B cell (primary cell): ENCODE data around the gene STIMATE. TPM values are rescaled to one million over a fixed set of nuclear protein-coding genes. Genes with fewer than 3 reads are reported as not detected.

Experiments
- ATAC-seq: fragments of 200-7000 bp; cut with Tn5 transposase; one replicate; pipeline ENCODE4 v1.10.0; 2021; ENCODE audit warnings: low read depth, mild to moderate bottlenecking, moderate number of reproducible peaks, moderate library complexity
- CTCF ChIA-PET: fragments of 350-600 bp; sonication (Branson Sonifier 250); formaldehyde crosslinking; loops from one replicate; lab custom pipeline; 2021; ENCODE audit warnings: antibody characterized with exemption, inconsistent platforms; lab: Charles Lee
- POLR2A ChIA-PET: fragments of 350-600 bp; sonication (Branson Sonifier 250); formaldehyde crosslinking; loops from one replicate; lab custom pipeline; 2021; ENCODE audit warnings: antibody characterized with exemption; lab: Charles Lee
- DNase-seq: peaks from one replicate; pipeline ENCODE4 v3.0.0; 2013
- H2AFZ ChIP-seq: 2 replicates; pipeline ENCODE4 v1.6.1; 2012; ENCODE audit warnings: mild to moderate bottlenecking, low read depth, low read length; ENCODE audit not compliant: insufficient read depth, poor library complexity, severe bottlenecking
- H3K27ac ChIP-seq, 2 donors: 1 replicate in 1 of 2; 2 replicates in 1 of 2; pipeline ENCODE4 v1.5.1; 2012 to 2013; ENCODE audit warnings: low read length in 2 of 2, mild to moderate bottlenecking in 2 of 2, moderate library complexity in 1 of 2
- H3K27me3 ChIP-seq, 4 experiments: fragments of 200-600 bp in 1 of 4; sonication (generic) in 1 of 4; replicated peaks in 1 of 4; 1 replicate in 2 of 4; 2 replicates in 2 of 4; pipeline versions ENCODE4 v1.6.1 to v1.7.0; 2013 to 2016; ENCODE audit warnings: low read length in 3 of 4, mild to moderate bottlenecking in 2 of 4, mixed read lengths in 1 of 4, moderate library complexity in 1 of 4; ENCODE audit not compliant: insufficient read depth in 4 of 4, control insufficient read depth in 3 of 4; ENCODE audit errors: control extremely low read depth in 1 of 4
- H3K36me3 ChIP-seq, 2 experiments: replicated peaks in 1 of 2; 1 replicate in 1 of 2; 2 replicates in 1 of 2; pipeline versions ENCODE4 v1.6.1 to v1.7.1; 2013; ENCODE audit warnings: low read length in 1 of 2; ENCODE audit not compliant: insufficient read depth in 2 of 2, control insufficient read depth in 1 of 2; ENCODE audit errors: control extremely low read depth in 1 of 2, extremely low read depth in 1 of 2
- H3K4me1 ChIP-seq, 2 donors: fragments of 200-600 bp in 1 of 2; sonication (generic) in 1 of 2; 1 replicate in 1 of 2; 2 replicates in 1 of 2; pipeline versions ENCODE4 v1.5.1 to v1.6.1; 2013 to 2017; ENCODE audit warnings: low read length in 2 of 2; ENCODE audit not compliant: control insufficient read depth in 2 of 2, insufficient read depth in 2 of 2
- H3K4me2 ChIP-seq: replicated peaks from 2 replicates; pipeline ENCODE3; 2012; ENCODE audit warnings: mild to moderate bottlenecking, low read depth, low read length; ENCODE audit not compliant: poor library complexity, severe bottlenecking
- H3K4me3 ChIP-seq, 5 experiments: fragments of 200-600 bp in 1 of 5; sonication (generic) in 1 of 5; 1 replicate in 3 of 5; 2 replicates in 2 of 5; pipeline versions ENCODE4 v1.5.1 to v1.7.0; 2011 to 2016; ENCODE audit warnings: low read length in 4 of 5, mild to moderate bottlenecking in 4 of 5, low read depth in 2 of 5, control low read depth in 1 of 5, moderate library complexity in 1 of 5; ENCODE audit not compliant: insufficient read depth in 1 of 5; ENCODE audit errors: control extremely low read depth in 1 of 5, extremely low read depth in 1 of 5
- H3K79me2 ChIP-seq: fragments of 200-600 bp; sonication (generic); one replicate; pipeline ENCODE4 v1.6.0; 2016; ENCODE audit warnings: low read length; ENCODE audit not compliant: control insufficient read depth, insufficient read depth
- H3K9ac ChIP-seq: fragments of 200-600 bp; sonication (generic); 2 replicates; pipeline ENCODE4 v1.6.1; 2017; ENCODE audit warnings: mild to moderate bottlenecking, low read length, moderate library complexity
- H3K9me3 ChIP-seq, 3 donors: one replicate each; pipeline versions ENCODE4 v1.6.1 to v1.7.1; 2013; ENCODE audit warnings: low read length in 2 of 3; ENCODE audit not compliant: control insufficient read depth in 2 of 3, insufficient read depth in 1 of 3; ENCODE audit errors: control extremely low read depth in 1 of 3
- H4K20me1 ChIP-seq: 2 replicates; pipeline ENCODE4 v1.6.0; 2012; ENCODE audit warnings: mild to moderate bottlenecking, low read length; ENCODE audit not compliant: insufficient read depth, control insufficient read depth, poor library complexity, severe bottlenecking
- H3K27ac Mint-ChIP-seq: one replicate; pipeline ENCODE4 v1.8.0; 2021; ENCODE audit warnings: mixed read lengths
- H3K27me3 Mint-ChIP-seq: one replicate; pipeline ENCODE4 v1.8.0; 2021; ENCODE audit warnings: mixed read lengths
- H3K4me1 Mint-ChIP-seq: one replicate; pipeline ENCODE4 v1.8.0; 2021; ENCODE audit warnings: mixed read lengths
- H3K4me3 Mint-ChIP-seq: one replicate; pipeline ENCODE4 v1.8.0; 2021; ENCODE audit warnings: mixed read lengths
- H3K9me3 Mint-ChIP-seq: one replicate; pipeline ENCODE4 v1.8.0; 2022; ENCODE audit warnings: mixed read lengths; ENCODE audit not compliant: insufficient read depth
- CTCF ChIP-seq: fragments of 200-600 bp; IDR thresholded peaks from one replicate; pipeline ENCODE4 v1.8.0; 2022; ENCODE audit warnings: antibody characterized with exemption, mild to moderate bottlenecking
- EZH2 ChIP-seq: IDR thresholded peaks from 2 replicates; pipeline ENCODE4 v1.6.1; 2012; ENCODE audit warnings: borderline replicate concordance, low read depth, mild to moderate bottlenecking, moderate library complexity, low read length; ENCODE audit not compliant: insufficient read depth, poor library complexity, severe bottlenecking
- WGBS: methylation state at CpG from one replicate; pipeline ENCODE4 v1.1.5; 2013; ENCODE audit warnings: missing lambda C conversion rate; ENCODE audit not compliant: insufficient coverage; 5-methylcytosine and 5-hydroxymethylcytosine counted together
- intact Hi-C: fragments of 100-400 bp; cut with micrococcal nuclease; formaldehyde crosslinking; loops from one replicate; pipeline ENCODE4 v1.10.0; 2022
- polyA plus RNA-seq: library from polyadenylated mRNA; depleted of rRNA; stranded (reverse); fragments of >200 nt; gene quantifications from 2 replicates; pipeline ENCODE4 v1.2.3, GENCODE V29; 2012
- total RNA-seq, 2 donors: library from RNA; stranded (reverse); fragments of 120-200 nt in 1 of 2; gene quantifications; 1 replicate in 1 of 2; 2 replicates in 1 of 2; pipeline versions ENCODE4 v1.2.3 to v1.2.4, GENCODE V29; 2013 to 2022

STIMATE gene
- total and polyA plus RNA-seq, 2 donors (not counting 1 experiment from before 2014, with no cell fraction given) = 24.6 to 38.4 TPM

- no peaks in the 10 kb centered on the region for H3K27me3 ChIP-seq
- no peaks in the 10 kb centered on the region for H3K27me3 Mint-ChIP-seq
- no peaks in the 10 kb centered on the region for H3K9me3 Mint-ChIP-seq
- H3K27ac ChIP-seq = no peak overlapping the region
- no peak overlapping the region for H3K4me3 ChIP-seq
- TF ChIP-seq CTCF (no peak), EZH2 (no peak)
- peaks cover 8% of the 10 kb centered on the region for H4K20me1 ChIP-seq
- peaks cover 7 to 11% of the 10 kb centered on the region in 2 donors for H3K4me1 ChIP-seq
- H3K36me3 ChIP-seq = peaks cover 0 to 12% of the 10 kb centered on the region in 2 experiments
- WGBS = 100% methylated on average over 3 of the region's 4 CpGs
- ChIA-PET CTCF (no interaction called here), POLR2A (interaction anchor here (0.5 kb wide), 1 partner anchor 462 kb away, joined by 4 read pairs; no protein-coding TSS in a partner anchor)
- no peak overlapping the region for H3K4me2 ChIP-seq
- no peak overlapping the region for H3K9ac ChIP-seq
- no peaks in the 10 kb centered on the region for H3K9me3 ChIP-seq
- intact Hi-C loops = no loop called here
- no peak overlapping the region for H2AFZ ChIP-seq
- peaks cover 13% of the 10 kb centered on the region for H3K4me1 Mint-ChIP-seq
- peaks cover 68% of the 10 kb centered on the region for H3K79me2 ChIP-seq
- no peak for DNase-seq
- ATAC-seq = no peak
- H3K4me3 Mint-ChIP-seq = no peak overlapping the region
- no peak overlapping the region for H3K27ac Mint-ChIP-seq
These were observed 10.2 kb downstream of the STIMATE start for GRCh38 chr3:52887166-52887565.

- H2AFZ ChIP-seq = no peak overlapping the region
- no peak overlapping the region for H3K27ac Mint-ChIP-seq
- H3K79me2 ChIP-seq = peaks cover 59% of the 10 kb centered on the region
- H3K27ac ChIP-seq = no peak overlapping the region
- peaks cover 8% of the 10 kb centered on the region for H4K20me1 ChIP-seq
- no peaks in the 10 kb centered on the region for H3K9me3 ChIP-seq
- H3K27me3 ChIP-seq = no peaks in the 10 kb centered on the region
- H3K4me3 Mint-ChIP-seq = no peak overlapping the region
- WGBS = 100% methylated on average over 2 of the region's 5 CpGs
- no peak overlapping the region for H3K9ac ChIP-seq
- no peak overlapping the region for H3K4me2 ChIP-seq
- peaks cover 0 to 2% of the 10 kb centered on the region in 2 donors for H3K4me1 ChIP-seq
- ATAC-seq = no peak
- DNase-seq = no peak
- H3K36me3 ChIP-seq = peaks cover 0 to 12% of the 10 kb centered on the region in 2 experiments
- no peaks in the 10 kb centered on the region for H3K27me3 Mint-ChIP-seq
- intact Hi-C loops = no loop called here
- H3K4me3 ChIP-seq = no peak overlapping the region
- peaks cover 3% of the 10 kb centered on the region for H3K4me1 Mint-ChIP-seq
- POLR2A ChIA-PET = no interaction called here
- no peak for TF ChIP-seq CTCF
- CTCF ChIA-PET = no interaction called here
- H3K9me3 Mint-ChIP-seq = no peaks in the 10 kb centered on the region
These were observed 11.2 kb downstream of the STIMATE start for GRCh38 chr3:52886049-52886730.
